NCI-H524 (cell line): Measurements from ENCODE around the gene RTN4R.

Experiments used
- DNase-seq, 2 experiments: peaks; one replicate each; lab custom pipeline; 2025; lab: John Stamatoyannopoulos, UW

Gene RTN4R

DNA sequence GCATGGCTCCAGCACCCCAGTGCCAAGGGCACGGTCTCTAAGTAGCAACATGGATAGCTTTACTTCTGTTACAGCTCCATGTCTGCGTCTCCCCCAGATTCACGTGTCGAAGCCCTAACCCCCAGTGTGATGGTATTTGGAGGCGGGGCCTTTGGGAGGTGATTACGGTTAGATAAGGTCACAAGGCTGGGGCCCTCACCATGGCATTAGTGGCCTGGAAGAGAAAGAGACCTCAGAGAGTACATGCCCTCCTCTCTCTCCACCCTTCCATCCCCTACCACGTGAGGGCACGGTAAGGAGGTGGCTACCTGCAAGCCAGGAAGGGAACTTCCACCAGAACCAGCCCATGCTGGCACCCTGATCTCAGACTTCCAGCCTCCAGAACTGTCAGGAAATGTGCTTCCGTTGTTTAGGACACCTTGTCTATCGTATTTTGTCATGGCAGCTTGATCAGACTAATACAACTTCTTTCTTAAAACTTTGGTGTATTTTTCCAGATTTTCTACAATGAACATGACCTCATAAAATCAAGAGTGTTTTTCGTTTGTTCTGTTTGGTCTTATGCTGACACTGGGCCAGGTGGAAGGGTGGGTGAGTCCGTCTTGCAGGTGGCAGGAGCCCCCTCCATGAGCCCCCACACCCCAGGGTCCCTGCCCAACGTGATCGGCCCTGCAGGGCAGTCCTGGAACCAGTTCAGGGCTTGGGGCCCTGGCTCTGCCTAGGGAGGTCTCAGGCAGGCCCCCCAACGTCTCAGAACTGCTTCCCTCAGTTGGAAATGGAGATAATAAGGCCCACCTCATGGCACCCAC, 10.7 kb downstream of the RTN4R start:
- no peak for DNase-seq

DNA sequence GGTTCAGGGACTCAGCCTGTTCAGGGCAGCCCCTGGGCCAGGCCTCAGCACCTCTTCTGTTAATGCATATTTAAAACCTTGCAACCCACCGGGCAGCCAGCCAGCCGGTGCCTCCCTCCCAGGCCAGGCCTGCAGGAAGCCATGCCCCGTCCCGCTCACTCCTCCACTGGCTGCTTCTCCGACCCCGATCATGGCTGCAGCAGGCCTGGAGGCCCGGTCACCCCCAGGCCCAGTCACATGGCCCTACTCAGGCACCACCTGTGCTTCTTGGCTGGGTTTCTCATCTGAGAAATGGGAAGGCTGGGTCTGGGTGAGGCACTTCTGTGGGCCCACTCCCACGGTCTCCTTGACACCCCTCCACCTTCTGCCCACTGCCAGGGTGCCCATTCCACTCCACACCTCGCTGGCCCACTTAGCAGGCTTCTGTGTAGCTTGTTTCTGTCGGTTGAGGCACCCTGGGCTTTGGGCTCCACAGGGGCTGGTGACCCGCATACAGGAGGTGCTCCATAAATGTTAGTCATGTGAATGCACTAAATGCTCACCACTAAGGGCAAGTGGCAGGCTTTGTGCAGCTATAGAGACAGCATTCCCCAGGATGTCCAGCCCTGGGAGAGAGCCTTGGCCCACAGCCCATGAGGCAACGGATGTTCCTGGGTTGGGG, 11.4 kb downstream of the RTN4R start:
- no peak for DNase-seq

DNA sequence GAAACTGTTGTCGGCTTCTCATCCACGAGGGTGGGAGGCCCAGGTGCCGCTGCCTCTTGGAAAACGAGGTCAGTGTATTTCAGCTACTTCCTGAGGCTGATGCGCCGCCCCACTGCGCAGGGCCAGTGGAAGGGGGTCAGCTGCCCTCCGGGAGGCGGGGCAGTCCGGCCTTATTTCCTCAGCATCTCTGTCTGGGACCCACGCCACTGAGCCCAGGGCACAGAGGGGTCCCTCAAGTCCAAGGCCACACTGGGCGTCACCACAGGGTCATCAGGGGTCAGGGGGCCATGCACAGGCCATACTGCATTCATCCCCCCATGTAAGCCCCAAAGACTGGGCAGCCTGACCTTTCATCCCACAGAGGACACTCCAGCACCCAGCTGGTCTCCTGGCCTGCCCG, 12.1 kb downstream of the RTN4R start:
- DNase-seq = no peak

DNA sequence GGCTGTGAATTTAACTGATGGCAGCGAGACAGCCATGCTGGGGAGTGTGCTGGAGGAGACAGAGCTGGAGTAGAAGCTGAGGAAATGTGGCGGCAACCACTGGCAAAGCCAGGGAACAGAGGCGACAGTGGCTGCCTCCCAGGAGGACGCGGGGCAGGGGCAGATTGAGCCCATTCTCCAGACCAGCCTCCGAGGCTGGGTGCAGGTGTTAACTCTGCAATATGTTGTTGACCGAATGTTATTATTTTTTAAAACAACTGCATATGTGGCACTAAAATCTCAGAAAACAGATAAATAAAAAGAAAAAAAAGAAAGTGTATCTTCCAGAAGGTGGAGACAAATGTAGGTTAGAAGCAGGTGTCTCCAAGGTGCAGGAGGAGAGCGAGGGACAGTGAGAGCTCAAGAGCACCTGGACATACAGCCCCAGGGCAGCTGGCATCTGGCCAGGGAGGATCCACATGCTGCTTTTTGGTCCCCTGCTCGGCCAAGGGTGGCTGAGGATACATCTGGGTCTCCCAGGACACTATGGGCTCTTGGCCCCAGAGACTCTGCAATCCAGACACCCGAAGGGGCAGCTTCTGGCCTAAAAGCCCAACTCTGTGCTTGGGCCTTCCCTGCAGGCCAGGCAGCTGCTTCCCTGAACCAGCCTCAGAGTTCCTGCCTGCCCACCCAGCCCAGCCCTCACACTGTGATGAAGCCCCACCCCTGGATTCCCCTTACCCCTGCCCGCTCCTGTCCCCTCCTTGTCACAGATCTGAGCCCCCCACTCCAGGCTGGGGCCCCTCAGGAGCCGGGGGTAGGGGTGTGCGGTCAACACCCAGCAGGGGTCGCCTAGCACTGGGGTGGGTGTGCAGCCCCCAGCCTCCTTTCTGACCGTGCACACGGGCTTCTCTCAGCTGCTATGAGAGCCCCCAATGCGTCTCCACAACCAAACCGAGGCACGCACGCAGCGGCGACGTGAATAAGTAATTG, 12.9 kb downstream of the RTN4R start:
- no peak for DNase-seq

DNA sequence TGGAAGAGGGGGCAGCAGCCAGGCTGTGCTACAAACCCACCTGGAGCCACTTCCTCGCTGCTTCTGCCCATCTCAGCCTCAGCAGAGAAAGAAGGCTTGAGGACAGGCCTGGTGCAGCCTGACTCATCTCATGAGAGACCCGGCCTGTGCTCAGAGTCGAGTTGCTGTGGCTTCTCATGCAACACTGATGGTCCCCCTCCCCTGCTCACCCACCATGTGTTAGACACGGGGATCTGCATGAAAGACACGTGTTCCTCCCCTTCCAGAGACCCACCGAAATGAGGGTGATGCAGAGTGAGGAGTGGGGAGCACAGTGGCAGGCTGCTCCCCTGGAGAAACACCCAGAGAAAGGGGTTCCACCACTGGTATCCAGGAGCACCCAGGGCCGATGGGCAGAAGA, 15.0 kb downstream of the RTN4R start:
- DNase-seq = no peak

DNA sequence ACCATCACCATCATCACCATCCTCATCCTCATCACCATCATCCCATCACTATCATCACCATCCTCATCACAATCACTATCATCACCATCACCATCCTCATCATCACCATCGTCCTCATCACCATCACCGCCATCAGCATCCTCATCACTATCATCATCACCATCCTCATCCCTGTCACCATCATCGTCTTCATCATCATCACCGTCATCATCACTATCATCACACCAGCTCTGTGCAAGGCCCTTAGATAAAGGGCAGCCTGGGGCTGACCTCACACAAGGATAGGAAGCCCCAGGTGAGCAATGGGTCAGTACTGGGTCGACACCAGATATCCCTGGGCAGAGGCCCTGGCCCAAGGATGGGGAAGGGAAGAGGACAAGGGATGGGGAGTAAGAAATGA, 16.1 kb downstream of the RTN4R start:
- no peak for DNase-seq

DNA sequence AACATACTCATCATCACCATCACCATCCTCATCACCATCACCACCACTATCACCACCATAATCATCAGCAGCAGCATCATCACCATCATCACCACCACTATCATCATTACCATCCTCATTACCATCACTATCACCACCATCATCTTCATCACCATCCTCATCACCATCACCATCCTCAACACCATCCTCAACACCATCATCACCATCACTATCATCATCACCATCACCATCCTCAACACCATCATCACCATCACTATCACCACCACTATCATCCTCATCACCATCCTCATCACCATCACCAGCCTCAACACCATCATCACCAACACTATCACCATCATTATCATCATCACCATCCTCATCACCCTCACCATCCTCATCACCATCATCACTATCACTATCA, 16.6 kb downstream of the RTN4R start:
- DNase-seq = no peak

DNA sequence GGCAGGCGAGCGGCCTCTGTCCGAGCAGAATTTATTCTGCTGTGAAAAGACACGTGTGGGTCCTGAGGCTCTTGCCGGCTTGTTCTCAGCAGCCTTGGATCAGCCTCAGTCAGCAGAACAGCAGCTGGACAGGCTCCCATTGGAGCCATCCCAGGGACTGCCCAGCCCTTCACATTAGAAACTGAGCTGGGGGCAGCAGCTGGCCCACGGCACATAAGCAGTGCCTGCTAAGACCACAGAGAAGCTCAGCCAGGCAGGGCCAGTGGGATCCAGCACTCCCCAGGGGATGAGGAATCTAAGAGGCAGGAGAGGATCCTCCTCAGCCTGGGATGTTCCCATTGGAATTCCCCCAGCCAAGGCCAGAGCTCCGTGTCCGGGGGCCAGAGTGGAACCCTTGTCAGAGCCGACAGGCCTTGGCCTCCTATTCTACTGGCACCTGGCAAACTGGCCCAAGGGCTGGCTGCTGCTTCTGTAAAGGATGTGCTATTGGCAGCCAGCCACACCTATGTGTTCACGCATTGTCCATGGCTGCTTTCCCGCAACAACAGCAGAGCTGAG, 18.2 kb downstream of the RTN4R start:
- peak; percentile 75 to 94 for DNase-seq

DNA sequence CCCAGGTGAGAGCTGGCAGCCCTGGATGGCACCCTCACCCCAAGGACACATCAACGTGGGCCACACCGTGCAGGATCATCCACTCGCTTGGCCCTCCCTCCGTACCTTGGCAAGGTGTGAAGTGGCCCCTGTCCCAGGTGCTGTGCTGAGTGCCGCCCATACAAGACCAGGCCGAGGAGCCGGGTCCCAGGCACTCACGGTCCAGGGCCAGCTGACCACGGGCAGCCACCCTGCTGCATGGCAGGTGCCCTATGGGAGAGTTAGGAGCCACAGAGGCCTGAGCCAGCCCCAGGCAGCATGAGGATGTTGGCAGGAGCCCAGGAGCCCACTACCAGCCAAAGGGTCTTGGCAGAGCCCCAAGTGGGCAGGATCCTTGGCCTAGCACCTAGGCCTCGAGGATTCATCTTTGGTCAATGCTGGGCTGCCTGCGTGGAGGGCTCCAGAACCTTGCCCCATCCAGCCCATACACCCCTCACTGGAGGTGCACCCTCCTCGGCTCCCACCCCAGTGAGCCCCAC, 19.6 kb downstream of the RTN4R start:
- DNase-seq = no peak

DNA sequence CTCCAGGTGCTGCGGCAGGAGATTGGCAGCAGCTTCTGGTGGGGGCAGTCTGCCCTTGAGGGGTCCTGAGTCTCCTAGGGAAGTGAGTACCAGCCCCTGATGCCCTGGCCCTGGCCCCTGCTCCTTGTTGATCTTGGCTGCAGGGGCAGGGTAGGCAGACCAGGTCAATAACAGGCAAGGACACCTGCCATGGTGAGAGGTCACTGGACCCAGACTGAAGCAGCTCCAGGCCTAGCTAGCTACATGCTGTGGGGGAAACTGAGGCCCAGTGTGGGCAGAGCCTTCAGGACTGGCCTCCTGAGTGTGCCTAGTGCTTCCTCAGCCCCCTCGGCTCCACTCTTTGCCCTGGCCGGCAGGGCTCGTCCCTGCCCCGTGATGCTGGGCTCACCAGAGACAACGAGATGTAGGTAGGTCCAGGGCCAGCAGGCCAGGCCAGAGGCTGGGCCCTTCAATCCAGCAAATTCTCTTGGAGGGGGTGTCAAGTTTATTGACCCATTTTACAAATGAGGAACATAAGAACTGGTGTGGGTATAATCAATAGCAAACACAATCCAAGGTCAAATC, 20.4 kb downstream of the RTN4R start:
- DNase-seq = no peak

DNA sequence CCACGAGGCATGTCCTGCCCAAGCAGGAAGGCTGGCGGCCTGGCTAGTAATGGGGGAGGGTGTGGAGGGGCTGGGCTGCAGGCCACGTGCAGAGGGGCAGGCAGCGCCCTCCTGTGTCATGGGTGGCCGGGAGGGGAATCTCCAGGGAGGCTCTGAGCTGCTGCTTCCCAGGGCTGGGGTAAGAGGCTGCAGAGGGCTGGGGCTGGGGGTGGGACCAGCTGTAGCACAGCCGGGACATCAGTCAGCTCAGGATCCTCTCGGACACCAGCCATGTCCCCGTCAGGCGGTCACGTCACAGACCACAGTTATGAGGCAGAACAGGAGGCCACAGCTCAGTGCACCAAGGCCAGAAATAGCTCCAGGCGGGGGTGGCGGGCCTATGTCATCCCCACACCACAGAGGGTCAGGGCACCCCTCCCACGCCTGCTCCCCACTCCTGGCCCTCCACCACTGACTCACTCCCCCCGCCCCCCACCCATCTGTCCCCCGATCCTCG, 21.1 kb downstream of the RTN4R start:
- DNase-seq = peak in 1 of 2 experiments; percentile 45

DNA sequence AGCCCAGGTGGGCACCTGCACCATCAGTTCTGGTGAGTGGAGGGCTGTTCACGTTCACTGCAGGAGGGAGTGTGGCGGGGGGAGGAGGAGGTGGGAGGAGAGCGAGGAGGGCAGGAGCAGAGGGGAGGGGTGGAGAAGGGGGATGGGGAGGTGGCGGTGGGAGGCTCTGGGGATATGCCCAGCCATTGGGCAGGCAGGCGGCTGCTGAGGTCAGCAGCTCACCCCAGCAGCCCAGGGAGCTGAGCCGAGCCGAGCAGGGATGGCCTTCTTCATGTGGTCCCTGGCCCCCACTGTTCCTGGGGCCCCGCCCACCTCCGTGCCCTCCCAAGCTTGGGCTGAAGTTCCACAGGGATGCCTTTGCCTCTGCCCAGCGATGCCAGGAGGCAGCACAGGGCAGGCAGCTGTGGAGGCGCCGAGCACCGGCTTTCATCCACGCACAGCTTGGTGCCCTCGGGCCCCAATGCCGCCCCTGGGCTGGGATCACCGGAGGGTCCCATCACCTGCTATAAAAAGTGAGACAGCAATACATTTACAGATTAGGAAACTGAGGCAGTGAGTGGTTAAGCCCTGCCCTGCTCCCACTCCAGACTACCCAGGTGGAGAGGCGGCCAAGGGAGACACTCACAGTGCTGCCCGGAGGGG, 21.6 kb downstream of the RTN4R start:
- no peak for DNase-seq

DNA sequence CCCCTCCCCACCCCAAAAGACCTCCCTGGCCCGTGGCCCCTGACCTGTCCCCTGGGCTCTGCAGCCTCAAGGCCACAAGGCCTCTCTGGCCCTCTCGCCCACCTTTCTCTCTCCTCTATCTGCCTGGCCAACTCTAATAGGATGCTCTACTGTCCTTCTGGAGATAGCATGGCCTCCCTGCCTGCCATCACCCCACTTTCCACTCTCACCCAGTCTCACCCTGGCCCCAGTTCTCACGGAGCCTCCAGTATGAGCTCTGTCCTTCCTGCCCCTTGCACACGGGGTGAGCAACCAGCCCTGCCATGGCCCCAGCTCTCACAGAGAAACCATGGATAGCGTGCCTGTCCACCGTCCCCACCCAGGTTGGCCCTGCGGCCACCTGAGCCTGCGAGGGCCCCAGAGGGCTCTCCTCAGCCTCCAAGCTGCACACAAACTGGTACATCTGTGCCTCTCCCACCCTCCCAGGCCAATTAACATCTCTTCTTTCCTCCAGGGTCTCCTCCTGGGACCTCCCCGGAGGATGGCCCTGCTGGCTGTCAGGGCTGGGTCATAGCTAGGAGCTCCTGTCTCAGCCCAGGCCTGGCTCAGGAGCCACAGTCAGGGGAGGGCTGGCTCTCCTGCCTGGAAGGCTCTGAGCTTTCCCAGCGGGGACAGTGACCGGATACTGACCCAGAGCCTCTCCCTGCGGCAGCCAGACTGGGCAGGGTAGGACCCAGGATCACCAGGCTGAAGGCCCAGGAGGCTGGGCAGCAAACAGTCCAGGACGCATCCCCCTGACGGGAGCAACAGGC, 22.3 kb downstream of the RTN4R start:
- no peak for DNase-seq

DNA sequence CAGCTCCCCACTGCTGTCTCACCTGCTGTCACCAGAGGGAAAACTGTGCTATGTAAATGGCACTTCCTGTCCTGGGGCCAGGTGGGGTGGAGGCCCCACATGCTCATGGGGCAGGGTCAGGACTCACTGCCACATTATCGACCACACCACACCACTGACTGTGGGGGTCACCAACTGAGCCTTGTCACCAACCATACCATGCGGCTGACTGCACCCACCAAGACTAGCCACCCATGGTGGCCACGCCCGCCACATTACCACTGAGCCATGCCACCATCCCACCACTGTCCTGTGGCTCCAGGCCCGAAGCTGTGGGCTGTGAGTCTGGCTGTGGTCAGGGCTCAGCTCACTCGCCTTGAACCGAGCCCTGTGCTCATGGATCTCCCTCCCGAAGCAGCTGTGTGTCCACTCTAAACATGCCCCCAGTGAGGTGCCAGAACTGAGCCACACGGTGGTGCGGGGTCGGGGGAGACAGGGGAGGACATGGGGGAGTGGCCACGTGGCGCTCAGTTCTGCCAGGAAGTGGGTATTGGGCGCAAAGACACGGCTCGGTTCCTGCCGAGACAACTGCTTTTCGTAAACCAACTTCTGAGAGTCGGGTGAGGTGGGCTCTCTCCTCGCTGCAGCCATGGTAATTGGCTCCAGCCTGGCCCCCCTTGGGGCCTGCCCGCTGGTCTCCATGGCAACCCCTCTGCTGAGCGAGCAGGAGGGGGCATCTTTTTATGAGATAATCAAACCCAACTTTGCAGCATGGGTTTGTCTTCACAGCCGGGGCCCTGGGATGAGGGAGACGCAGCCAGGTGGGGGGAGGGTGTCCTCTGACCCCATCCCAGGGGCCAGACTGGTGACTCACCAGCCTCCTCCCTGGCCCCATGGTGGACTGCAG, 23.2 kb downstream of the RTN4R start:
- peak in 1 of 2 experiments; percentile 48 for DNase-seq

DNA sequence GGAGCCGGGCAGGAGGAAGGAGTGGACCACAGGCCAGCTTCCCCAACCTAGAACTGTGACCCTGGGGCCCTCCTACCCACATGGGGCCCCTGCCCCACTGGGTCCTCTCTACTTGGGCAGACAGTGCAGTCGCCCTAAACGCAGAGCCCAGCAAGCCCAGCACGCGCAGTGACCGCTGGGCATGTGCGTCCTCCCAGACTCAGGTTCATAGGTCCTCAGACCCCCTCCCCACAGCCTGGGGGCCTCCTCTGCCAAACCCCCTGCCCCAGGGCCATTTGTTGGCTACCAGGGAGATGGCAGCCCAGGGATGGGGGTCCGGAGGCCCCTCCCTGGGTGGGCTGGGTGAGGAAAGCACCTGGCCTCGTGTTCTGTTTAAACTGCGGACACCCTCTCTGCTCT, 23.9 kb downstream of the RTN4R start:
- DNase-seq = no peak

DNA sequence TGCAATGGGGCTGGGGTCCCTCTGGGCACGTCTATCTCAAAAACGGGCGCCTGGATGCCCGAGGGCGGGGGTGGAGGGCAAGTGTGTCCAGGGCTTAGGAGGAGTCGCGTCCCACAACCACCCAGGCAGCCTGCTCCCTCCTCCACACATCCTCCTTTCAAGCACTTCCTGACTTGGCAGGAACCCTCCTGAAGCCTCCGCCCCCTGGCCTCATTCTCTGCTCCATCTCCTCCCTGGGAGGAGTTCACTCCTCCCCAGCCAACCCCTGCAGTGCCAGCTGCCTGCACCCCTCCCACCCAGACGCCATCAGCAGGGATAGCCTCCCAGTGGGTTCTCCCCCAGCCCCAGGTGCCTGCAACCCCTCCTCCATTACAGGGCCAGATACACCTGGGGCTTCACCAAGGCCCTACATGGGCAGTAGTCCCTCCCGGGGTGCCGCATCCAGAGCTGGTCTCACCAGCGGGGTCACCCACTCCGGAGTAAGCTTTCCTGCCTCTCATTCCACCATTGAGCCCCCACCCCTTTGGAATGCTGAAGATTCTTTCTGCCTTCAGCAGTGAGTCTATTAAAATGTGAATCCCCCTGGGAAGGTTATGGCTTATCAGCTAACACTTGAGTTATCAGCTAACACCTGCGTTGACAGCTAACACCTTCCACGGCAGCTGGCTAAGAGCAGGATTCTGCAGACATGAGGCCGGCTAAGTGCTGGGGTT, 24.4 kb downstream of the RTN4R start:
- DNase-seq = peak; percentile 68 to 80

DNA sequence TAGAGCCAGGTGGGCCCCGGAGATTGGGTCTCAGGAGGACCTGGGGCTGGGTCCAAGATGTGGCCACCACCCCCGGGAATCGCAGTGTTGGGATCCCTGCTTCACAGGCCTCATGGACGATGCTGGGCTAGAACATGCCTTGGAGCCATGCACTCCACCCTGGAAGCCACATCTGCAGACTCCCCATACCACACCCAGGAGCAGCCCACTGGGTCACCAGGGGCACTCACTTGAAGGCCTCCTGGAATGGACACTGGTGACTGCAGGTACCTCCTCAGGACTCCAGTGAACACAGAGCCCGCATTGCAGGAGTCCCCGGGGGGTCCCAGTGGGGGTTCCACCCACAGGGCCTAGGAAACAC, 25.0 kb downstream of the RTN4R start:
- DNase-seq = no peak

DNA sequence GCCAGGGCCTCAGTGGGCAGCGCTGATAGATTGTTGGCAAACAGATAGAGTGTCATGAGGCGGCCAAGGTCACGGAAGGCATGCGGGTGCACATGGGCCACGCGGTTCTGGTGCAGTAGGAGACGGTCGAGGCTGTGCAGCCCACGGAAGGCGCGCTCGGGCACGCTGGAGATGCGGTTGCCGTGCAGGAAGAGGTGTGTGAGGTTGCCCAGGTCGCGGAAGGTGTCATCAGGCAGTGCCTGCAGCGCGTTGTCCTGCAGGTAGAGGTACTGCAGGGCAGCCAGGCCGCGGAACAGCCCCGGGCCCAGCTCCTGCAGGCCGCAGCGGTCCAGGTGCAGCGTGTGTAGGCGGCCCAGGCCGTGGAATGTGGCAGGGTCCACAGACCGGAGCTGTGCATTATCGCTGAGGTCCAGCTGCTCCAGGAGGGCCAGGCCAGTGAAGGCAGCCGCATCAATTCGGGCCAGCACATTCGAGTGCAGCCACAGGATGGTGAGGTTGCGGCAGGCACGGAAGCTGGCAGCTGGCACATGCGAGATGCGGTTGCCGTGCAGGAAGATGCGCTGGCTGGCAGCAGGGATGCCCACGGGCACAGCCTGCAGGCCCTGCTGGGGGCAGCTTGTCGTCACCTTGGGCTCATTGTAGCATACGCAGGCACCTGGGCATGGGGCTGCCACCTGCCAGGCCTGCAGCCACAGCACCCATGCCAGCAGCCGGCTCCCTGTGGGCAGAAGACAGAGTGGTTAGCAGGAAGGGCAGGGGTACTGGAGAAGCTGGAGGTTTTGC, 25.5 kb downstream of the RTN4R start:
- DNase-seq = no peak
